ENCODE results near the gene ACBD6.

DNA sequence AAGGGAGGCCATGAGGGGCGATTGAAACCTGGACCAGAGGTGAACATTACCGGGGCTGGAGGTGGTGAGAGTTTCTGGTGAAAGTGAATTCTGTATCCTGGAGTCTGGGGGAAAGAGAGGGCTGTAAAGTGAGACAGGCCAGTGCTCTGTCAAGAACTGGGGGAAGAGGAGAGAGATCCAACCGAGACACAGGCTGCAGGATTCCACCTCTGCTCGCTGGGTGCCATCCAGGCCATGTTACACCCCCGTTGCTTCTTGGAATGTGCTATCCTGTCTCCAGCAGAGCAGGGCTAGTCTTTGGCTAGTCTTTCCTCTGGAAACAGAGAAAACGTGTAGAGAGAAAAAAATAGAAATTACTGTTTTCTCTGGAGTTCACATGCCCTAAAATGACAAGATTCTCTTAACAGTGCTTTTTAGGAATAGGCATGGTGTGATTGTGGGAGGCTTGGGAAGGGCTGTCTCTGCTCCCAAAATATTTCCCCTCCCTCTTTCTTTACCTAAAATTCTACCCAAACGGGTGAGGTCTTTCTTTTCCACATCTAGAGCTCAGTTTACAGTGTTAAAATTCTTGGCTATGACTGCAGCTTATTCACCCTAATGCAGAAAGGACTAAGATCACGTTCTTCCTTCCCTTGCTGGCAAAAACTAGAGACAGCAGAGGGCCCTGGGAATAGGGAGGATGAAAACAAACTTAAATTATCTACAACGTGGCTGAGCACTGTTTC lies 39.9 kb upstream of the ACBD6 start:
- TF ChIP-seq TAF1 (IDR thresholded peaks at IDR 0.05; ENCODE audit: borderline replicate concordance, insufficient read depth, low read length) = no peak
- TF ChIP-seq POLR2AphosphoS5 (IDR thresholded peaks at IDR 0.05; ENCODE audit: low read depth, low read length) = no peak
- no peak for TF ChIP-seq REST (IDR thresholded peaks at IDR 0.05; ENCODE audit: insufficient read depth in 1 of 2, low read depth in 2 of 2, low read length in 2 of 2)
- no peak for TF ChIP-seq SIN3A (IDR thresholded peaks at IDR 0.05; ENCODE audit: borderline replicate concordance, insufficient read depth, low read length)
- TF ChIP-seq FOXP2 (optimal IDR thresholded peaks at IDR 0.05; ENCODE audit: borderline replicate concordance, extremely low read depth, extremely low read length, insufficient read depth) = no peak
